ENCODE data around the gene ADM.
A peak's percentile ranks its signal among the peaks of the same experiment; 100 is the strongest.

Gene ADM

DNA sequence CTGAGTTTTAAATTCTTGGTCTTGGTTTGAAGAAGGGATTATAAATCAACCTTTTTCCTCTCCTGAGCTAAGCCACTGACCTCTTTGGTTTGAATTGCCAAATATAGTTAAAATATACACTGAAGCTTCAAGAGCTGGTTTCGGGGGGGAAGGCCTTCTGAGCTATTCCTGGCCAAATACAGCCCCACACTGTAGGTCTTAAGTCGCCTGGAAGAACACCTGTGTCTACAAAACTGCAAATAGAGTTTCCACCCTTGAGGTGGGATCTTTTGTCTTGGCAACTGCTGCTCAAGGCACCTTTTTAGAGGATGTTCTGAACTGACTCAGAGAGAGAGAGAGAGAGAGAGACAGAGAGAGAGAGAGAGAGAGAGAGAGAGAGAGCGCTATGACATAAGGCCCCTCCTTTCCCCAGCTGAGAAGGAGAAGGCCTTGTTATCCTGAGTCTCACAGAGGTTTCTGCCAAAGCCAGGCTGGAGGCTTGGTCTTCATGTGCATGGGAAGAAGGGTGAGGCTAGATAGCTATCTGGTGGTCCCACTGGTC lies 5.5 kb downstream of the ADM start:
- no peak for DNase-seq

- no peak for DNase-seq
Measured at GRCh38 chr11:10311802-10312201, 6.9 kb downstream of the ADM start.

- no peak for DNase-seq
Measured at GRCh38 chr11:10314199-10315072, 9.6 kb downstream of the ADM start.

DNA sequence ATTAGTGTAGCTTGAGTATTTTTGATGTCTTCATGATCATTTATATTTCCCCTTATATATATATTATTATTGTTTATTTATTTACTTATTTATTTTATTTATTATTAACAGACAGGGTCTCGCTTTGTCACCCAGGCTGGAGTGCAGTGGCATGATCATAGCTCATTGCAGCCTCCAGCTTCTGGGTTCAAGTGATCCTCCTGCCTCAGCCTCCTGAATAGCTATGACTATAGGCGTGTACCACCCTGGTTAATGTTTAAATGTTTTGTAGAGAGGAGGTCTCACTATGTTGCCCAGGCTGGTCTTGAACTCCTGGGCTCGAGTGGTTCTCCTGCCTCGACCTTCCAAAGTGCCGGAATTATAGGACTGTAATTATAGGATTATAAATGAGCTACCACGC lies 10.2 kb downstream of the ADM start:
- DNase-seq, result no peak

- no peak for DNase-seq
Measured at GRCh38 chr11:10317151-10317755, 12.4 kb downstream of the ADM start.

DNA sequence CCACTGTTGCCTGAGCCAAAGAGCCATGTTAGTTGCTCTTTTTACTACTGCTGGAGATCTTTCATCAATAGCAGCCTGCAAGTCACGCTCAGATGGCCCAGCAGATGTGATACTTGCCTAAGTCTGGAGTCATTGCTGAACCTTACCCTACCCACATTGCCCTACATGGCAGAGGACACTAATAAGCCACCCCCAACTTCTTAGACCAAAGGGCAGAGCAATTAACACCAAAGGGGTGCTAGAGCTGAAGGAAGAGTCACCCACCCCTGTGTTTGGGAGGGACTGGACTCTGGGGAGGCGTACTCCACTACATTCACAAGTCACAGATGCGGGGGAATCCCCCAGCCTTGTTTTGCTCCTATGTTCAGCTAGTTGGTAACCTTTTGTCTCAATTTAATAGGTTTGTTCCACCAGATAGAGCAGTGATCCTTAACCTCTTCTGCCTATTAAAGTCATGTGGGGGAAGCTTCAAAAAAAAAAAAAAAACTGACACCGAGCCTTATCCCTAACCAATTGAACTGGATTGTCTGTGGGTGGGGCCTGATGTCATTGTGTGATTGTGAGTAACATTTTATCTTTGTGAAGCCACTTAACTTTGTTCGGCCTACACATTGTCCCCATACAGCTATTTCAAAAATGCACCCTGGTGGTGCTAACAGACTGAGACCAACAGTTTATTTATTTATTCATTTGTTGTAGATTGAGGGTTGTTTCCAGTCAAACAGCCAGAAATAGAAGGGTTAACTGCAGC lies 13.1 kb downstream of the ADM start:
- no peak for DNase-seq

GRCh38 chr11:10318527-10318802 lies 13.6 kb downstream of the ADM start:
- DNase-seq, result peak; percentile 62

GRCh38 chr11:10319702-10320558 lies 15.1 kb downstream of the ADM start:
- DNase-seq, result no peak

DNA sequence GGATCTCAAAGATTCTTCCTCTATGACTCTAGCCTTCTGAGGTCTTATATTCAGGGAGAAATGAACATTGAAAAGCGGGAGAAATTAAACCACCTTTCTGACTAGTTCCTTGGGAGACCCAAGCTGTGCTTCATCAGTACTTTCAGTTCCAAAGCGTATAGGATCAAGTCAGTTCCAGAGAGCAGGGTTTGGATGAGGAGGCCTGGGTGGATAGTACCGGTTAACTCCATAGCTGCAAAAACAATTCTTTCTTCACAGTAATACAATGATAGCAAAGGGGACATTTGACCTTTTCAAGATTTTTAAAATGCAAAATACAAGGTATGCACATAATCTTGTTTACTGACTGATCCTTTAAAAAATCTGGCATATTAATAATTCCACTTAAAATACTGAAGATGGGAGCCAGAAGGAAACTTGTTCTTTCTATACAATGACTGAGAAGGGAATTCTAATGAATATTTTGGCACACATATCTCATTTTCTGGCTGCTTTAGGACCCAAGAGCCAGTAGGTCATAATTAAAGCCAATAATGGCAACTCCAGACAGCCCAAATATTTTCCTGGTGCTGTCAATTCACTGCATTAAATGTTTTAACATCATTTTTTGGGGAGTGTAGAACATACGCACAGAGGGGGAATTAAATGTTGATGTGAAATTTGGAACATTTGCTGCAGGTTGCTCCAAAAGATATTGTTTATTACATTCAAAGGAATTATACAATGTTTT lies 16.0 kb downstream of the ADM start:
- DNase-seq, result no peak

DNA sequence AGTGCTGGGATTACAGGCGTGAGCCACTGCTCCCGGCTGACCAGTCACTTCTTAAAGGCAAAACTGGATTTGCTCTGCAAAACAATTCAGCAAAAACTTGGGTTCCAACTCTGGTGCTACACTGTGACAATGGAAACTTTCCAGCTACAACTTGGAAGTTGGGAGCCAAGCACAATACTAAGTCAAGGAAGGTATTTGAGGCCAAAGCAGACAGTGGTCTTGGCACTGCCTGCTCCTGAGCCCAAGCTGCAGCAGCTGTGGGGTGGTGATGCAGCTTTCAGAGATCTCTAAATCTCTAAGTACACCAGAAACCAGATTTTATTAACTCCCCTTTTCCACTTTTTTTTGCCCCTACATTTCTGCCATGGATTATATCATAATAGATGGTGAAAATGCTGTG lies 17.5 kb downstream of the ADM start:
- DNase-seq, result no peak

DNA sequence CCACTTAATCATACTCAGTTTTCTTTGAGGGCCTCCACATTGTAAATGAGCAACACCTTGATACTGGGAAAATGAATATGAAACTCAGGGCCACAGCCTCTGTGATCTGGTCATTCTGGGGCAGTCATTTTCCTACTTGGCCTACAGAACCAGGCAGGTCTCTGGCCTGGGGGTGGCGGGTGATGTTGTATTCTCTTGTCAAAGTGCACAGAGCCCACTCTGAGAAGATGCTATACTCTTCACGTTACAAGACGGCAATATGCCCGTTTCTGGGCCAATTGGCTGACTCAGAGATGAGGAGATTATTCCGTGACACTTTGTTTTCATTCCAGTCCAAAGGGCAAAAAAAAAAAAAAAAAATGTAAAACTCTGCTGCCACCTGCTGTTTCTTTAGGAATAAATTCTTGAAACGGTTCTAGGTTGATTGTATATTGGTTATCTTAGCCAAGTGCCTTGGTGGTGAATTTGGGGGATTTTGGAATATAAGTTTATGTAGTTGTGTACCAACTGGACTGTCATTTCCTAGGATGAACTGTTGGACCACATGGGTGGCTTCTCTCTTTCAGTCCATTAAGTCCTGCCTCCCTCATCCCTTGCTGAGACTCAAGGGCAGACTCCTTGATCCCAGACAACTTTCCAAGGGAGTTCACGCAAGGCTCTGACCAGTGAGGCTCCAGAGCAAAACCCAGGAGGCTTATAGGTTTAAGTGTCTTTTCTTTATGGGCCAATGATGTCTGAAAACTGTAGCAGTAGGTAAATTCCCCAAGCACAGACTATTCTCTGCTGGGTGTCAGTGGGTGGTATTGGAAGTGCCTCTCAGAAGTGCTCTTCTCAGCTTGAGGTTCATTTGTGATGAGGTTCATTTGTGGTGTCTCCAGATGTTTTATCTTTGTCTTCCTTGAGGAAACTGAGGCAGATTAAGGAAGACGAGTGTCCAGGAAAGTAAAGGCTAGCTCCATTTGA lies 18.2 kb downstream of the ADM start:
- DNase-seq, result no peak

GRCh38 chr11:10323793-10324170 lies 18.9 kb downstream of the ADM start:
- no peak for DNase-seq

- DNase-seq, result no peak
Measured at GRCh38 chr11:10324474-10324873, 19.6 kb downstream of the ADM start.

DNA sequence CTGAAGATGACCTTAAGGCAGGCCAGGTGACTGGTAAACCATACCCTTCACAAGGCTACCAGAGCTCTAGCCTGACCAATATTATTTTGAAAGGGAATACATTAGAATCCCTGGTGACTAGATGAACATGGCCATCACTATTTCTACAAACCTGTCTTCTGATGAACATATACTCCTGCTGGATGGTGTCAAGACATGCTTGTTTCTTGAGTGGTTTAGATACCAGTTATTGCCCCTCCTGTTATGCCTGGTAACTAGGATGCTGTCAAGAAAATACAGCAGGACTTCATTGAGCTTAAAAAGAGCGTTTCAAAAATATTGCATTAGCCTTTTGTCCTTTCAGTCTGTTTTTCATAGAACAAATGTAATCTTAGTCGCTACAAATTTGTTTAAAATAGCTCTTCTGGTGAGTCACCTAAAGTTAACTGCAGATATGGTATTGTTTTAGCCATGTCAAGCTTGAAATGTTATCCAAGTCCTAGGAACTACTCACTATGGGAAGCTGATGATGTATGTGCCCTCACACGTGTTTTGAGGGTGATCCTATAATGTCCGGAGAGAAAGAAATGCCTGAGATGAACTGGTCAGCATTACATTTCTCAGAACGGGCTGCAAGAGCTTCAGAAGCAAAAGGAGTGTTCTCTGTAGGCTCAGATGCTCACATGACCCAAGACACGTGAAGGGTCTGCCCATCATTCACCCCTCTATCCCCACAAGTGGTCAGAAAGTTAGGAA lies 20.6 kb downstream of the ADM start:
- DNase-seq, result no peak

DNA sequence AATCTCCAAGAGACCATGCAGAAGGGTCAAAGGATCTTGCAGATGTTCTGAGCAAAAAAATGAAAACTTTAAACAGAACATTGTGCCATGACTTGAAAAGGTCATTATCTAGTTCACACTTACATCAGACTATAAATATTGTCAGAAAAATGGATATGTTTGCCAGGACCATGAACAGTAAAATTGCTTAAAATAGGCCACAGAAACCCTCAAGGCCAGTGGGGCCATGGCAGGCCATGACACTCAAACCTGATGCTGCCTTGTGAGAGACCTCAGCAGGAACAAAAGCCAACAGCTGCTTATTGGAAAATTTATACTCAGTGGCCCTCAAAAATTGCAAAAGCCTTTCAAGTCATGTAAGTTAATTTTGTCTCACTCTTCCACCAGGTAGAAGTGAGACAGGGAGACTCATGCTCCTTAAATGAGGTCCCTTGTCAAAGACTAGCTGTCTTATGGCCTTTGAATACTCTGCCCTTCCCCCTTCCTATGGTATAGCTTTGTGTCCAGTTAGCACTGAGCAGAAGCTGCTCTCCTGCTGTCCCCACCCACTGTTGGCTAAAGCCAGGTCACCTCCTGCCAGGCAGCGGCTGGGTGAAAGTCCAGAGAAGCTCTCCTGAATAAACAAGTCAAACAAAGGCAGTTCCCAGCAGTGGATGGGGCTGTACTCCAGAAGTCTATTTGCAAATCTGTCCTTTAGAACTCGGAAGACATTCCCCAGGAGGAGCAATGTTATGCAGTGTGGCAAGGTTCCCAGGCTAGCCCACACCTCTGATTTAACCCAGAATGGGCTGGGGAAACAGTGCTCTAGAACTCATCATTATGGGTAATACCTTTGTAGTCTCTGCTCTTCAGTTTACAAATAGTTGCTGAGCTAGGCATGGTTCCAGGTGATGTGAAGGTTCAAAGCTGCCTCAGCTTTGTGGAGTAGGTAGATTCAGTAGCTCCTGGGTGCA lies 21.4 kb downstream of the ADM start:
- no peak for DNase-seq

DNA sequence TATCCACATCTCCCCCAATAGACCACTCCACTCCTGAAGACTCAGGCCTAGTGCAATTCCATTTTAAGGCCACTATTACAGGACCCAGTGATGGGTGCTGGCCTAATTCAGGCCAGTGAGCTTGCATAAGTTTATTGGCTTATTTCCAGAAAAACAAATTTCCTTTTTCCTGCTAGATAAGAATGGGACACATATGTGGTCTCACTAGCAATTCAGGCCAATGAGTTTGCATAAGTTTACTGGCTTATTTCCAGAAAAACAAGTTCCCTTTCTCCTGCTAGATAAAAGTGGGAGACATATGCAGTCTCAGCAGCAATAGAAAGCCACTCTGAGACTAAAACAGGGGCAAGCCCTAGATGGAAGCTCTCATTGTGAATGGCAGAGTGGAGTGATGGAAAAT lies 22.4 kb downstream of the ADM start:
- DNase-seq, result no peak

- DNase-seq, result no peak
Measured at GRCh38 chr11:10328314-10329098, 23.6 kb downstream of the ADM start.

- DNase-seq, result no peak
Measured at GRCh38 chr11:10329356-10329755, 24.5 kb downstream of the ADM start.

Measured in SHP77 treated with DMSO at 0.1 percent for 48 hours (cell line).